GM19043 (cell line): ENCODE results near the gene BHLHE23.
A peak's percentile ranks its signal among the peaks of the same experiment; 100 is the strongest.

Experiments used
- ATAC-seq: cut with Tn5 transposase; IDR thresholded peaks from one replicate; pipeline ENCODE4 v1.9.1; 2021; ENCODE audit warnings: low read depth; ENCODE audit not compliant: unreplicated experiment

Gene BHLHE23

DNA sequence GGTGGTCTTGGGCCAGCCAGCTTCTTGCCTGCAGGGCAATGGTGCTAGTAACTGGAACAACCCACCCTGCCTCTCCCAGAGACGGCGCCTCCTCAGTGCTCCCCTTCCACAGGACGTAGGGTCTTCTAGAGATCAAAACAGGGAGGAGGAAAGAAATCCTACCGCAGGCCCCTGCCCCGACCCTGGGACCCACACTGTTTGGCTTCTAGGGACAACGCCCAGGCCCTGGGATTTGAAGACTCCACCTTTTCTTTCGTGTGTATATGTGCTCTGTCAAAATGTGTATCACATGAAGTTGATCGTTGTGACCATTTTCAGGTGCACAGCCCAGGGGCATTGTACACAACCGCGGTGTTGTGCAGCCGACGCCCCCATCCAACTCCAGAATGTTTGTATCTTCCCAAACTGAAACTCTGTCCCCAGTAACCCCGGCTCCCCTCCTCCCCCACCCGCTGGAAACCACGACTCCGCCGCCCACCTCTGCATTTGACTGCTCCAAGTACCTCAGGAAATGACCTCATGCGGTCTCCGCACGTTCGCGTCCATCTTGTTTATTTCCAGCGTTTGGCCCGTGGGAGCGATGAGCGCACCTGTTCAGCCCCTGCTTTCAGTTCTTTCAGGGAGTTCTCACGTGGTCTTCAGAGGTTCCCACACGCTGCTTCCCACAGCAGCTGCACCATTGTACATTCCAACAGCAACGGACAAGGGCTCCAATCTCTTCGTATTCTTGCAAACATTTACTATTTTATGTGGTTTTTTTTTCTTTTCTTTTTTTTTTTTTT, 3.4 kb upstream of the BHLHE23 start:
- peak; percentile 48 for ATAC-seq

DNA sequence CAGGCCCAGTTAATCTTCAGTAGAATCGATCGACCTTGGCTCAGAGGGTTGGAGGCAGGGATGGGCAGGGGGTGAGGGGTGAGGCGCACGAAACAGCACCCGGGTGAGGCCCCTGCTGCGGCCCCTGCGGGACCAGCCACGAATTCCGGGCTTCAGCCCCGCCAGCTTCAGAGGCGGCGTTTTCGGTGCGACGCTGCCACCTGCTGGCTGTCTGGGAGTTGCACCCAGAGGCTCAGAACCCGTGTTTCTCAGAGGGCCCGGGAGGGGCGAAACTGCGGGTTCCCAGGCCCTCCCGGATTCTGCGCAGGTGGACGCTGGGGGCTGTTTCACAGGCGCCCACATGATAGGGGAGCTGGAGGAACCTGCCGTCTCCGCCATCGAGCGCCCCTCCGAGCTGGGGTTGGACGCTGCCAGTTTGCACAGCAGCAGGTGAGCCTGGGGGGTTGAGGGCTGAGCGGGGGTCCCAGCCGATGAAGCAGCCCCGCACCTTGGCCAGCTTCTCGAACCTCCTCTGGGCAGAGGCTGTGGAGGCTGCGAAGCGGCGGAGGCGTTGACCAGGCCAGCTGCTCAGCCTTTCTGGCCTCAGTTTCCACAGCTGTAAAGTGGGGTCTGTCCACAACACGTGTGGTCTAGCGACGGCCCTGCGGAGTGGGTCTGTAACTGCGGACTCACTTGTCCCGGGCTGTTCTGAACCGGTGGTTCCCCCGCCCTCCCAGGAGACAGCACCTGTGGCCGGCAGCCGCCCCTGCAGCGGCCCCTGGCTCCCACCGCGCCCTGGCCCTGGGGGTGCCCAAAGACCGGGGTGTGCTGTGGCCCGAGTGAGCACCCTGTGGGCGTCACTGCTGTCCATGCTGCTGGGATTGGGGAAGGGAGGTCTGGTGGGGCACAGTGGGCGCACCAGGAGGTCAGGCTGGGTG, 2.5 kb upstream of the BHLHE23 start:
- ATAC-seq, result peak; percentile 31

DNA sequence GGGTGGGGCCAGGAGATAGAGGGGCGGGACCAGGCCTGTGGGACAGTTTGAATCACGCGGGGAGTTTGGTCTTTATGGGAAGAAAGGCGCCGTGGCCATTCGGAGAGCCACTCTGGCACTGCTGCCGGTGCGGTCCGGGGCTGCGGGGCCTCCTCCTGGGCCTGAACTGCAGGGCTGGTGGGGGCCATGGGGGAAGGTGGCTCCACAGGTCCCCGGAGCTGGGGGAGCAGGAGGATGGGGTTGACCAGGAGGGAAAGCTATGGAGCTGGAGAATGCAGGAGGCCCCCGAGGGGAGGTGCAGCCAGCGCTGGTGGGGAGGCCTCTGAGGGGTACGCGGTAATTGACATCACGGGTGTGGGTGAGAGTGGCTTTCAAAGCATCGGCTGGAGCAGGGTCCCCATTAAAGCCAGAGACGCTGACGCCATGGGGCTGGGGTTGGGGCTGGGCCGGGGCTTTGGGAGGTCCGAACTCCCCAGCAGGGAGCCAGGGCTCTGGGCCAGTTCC, 1.8 kb upstream of the BHLHE23 start:
- no peak for ATAC-seq

DNA sequence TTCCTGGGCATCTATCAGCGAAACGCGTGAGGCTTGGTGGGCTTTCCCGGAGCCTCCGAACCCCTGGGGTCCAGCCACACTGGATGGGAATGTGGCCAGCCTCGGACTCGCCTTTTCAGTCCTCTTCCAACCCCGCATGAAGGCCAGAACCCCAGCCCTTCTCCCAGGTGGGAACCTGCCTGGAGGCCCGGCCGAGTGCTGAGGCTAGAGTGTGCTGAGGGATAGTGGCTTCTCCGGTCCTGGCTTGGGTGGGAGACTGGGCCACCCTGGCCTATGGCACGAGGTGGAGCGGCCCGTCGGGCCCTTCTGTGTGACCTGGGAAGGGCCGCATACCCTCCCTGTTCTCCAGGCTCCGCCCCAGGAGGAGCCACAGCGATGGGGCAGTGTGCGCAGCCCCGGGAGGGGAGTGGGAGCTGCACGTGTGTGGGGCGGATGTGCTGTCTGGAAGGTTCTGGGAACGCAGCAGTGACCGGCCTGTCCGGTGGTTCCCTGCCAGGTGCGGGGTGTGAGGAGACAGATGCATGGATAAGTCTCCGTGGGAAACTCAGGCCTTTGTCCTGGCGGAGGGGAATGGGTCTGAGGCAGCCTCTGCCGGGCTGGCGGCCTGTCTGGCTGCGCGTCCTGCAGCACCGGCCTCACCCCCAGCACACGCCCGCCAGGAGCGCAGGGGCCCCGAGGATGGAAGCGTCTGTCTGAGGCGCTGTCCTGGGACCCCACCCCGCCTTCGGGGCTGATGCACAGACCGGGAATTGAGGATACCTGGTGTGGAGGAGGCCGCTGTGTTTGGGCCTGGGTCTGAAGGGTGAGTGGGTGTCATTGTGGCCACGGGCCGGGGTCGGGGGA, 1.1 kb upstream of the BHLHE23 start:
- ATAC-seq, result no peak

DNA sequence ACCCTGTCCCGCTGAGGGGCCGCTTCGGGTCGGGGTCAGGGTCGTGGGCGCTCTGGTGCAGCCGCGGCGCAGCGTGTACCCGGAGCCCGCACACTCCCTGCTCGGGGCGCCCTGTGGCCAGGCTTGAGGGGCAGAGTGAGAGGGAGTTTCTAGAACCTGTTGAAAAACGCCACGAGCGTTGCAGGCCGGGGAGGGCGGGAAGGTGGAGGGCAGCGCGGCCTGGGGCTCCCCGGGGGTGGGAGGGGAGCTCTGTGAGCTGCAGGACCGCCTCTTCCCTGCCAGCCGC, 539 bp upstream of the BHLHE23 start:
- no peak for ATAC-seq

DNA sequence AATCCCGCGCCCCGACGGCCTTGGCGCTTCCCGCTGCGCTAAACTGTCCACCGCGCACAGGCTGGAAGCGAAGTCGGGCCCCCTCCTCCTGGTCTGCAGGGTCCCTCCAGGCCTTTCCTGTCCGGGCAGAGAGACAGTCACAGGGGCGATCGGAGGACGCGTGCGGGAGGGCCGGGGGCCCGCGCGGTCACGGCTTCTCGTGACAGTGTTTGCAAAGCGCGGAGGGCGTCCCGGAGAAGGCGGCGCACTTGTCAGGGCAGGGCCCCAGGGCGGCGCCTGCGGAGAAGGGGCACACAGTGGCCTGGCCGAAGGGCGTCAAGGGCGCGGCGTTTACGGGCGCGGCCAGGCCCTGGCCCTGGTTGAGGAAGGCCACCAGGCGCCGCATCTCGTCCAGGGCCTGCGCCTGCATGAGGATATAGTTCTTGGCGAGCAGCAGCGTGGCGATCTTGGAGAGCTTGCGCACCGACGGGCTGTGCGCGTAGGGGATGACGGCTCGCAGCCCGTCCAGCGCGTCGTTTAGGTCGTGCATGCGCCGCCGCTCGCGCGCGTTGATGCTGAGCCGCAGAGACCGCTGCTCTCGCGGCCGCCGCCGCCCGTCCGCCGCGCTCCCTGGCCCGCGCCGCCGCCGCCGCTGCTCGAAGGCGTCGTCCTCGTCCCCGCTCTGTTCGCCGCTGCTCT, 763 bp downstream of the BHLHE23 start:
- ATAC-seq, result no peak

DNA sequence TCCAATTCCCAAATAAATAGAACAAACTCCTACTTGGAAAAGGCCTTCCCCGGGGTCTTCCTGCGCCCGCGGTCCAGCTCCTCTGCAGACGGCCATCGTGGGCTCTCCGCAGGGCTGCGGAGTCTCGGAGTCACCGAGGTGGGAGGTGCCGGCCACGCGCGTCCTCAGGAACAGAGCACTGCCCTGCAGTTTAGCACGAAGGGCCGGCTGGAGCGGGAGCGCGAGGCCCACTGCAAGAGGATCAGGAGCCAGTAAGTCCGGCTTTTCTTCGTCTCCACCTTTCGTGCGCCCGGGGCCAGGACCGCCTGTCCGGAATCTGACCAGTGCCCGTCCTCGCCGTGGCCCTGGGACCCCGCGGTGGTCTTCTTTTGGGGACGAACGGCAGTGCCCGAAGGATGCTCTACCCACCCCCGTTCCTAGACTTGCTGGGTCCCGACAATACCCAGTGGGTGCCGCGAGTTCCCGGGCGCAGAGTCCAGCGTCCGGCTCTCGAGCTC, 1.4 kb downstream of the BHLHE23 start:
- no peak for ATAC-seq

DNA sequence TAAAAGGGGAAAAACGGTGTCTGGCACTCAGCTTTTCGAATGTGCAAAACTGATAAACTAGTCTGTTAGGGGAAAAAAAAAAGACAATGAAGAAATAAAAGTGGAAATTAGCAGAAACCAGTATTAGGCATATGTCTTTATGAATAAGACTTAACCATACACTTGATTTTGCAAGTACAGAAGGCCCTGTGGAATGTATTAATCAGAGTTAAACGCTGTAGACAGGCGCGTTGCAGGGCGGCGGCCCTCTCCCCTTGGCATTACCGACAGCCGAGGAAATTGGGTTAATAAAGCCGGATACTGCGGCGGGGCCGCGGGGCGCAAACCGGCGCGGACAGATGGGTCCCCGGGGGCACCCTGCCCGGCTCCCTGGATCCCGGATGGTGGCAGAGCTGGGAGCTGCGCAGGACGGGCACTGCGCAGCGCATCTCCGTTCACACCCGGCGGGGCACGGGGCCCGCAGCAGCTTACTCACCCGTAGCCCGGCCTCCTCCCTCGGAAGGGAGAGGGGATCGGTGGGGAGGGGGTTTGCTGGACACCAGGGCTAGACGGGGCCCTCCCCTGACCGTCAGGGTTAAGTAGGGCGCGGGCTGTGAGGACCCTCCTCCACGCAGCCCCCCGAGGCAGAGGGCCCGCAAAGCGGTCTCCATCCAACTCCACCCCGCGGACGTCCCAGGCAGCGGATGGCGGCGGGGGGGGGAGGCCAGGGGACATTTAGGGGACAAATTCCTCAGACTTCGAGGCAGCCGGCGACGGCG, 2.0 kb downstream of the BHLHE23 start:
- no peak for ATAC-seq

DNA sequence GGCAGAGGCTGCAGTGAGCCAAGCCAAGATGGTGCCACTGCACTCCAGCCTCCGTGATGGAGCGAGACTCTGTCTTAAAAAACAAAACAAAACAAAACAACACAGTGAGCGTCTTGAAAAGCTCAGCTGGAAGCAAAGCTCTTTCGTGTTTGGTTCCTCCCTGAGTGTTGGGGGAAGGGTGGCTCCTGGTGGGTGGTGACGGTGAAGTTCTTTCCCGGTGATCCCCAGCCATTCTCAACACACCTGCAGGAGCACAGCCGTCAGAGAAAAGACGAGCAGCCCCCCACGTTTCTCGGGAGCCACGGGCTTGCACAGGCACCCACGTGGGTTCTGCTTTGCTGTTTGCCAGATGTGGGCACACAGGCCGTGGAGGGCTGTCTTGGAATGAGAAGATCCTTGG, 3.2 kb downstream of the BHLHE23 start:
- no peak for ATAC-seq

DNA sequence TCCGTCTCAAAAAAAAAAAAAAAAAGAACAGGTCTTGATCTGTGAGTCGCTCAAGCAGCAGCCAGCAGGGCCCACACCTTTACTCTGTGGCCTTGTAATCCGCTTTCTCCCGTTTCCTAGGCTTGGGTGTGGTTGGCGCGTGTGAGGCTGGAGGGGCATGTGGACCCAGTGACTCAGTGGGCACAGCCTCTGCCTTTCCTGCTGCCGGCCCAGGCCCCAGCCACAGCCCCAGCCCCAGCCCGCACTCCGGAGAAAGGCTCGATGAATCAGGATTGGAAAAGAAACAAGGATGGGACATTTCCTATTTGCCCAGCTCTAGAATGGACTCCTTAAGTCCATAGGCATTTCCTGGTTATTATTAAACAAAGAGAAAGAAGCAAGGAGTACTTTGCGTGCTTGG, 4.3 kb downstream of the BHLHE23 start:
- no peak for ATAC-seq

DNA sequence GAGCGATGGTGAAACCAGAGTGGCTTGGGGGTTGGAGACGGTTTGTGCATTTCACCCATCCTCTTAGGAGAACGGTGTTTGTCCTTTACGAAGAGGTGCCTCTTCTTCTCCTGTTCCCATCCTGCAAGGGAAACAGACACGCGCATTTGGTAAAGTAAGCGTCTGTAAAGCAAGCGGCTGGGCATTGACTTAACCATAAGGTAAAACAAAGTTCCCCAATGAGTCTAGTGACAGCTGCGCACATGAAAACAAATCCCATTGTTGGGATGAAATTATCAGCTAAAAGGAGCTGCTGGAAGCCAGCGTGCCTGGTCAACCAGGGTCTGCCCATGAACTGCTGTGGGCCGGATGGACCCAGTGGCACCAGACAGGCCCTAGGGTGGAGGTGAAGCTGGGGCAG, 5.8 kb downstream of the BHLHE23 start:
- no peak for ATAC-seq

DNA sequence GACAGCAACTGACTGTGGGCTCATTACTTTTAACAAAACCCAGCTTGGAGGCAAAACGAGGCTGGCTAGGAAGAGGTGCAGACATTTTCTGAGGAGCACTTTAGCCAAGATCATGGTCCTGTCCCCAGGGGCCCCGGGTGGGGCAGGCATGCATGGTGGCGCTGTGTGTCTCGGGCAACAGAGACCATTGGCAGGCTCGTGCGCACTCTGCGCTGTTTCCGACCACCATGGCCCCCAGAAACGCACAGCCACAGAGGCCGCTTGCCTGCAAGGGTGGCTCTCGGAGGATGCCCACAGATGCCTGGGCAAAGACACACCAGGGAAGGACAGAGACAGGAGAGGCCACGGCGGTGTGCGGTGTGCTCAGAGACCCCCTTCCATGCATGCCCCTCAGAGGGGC, 6.7 kb downstream of the BHLHE23 start:
- ATAC-seq, result no peak

DNA sequence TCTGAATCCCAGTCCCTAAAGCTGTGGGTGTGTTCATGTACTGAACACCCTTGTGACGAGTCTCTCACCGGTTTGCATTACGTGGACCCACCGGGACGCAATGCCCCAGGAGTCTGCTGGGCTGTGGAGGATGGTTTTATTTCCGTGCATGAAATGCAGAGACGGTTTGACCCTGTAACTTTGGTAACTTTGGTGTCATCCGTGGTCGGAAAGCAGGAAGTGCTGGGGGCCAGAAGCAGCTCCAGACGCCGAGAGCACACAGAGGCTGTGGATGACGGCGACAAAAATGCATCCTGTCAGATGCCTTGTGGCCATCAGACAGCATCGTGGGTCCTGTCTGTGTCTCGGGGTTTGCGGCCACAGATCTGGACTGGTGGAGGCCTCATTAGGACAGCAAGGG, 7.2 kb downstream of the BHLHE23 start:
- ATAC-seq, result no peak

DNA sequence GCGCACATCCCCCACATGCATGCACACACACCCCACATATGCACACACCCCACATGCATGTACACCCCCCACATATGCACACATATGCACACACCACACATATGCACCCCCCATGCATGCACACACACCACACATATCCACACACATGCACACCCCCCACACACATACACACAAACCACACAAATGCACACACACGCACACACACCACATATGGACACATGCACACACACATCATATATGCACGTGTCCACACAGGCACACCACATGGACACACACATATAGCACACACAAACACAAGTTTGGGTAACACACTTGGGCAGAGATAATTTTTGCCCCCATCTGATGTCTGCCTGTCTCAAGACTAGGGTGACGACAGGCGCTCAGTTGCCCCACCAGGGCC, 8.3 kb downstream of the BHLHE23 start:
- ATAC-seq, result no peak

DNA sequence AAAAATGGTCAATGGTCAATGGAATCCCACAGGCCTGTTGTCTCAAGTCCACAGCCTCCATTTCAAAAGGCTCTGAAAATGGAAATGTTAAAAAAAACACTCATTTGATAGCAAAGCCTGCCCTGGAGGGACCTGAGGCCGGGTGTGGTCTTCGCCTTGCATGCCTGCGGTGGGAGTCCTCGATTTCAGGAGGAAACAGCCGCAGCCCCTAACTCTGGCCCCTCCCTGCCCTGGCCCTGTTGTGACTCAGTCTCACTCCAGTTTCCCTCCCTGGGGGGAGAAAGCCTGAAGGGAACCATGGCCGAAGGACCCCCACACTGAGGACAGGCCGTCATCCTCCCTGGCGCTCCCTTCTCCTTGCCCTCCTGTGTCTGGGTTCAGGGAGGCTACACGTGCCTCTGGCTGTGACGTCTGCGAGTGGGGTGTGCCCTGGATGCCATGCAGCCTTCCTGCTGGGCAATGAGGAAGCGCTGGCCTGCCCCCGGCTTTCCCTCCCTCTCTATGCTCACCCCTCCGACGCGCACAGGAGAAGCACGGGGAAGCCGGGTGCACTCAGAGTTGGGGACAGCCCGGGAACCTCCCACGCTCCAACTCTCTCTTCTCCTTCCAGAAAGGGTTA, 9.2 kb downstream of the BHLHE23 start:
- no peak for ATAC-seq

DNA sequence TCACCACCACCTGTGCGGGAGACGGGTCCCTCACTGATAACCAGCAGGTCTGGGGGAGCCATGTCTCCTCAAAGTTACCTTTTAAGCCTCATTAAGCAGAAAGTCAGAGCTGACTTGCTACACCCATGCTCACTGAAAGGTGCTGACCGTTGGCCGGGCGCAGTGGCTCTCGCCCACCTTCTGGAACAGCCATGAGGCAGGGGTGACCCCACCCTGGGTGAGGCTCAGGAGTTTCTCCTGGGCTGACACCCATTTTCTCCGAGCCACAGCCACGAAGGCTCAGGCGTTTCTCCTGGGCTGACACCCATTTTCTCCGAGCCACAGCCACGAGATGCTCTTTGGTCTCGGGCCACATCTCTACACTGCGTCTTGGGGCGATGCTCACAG, 10.2 kb downstream of the BHLHE23 start:
- no peak for ATAC-seq

DNA sequence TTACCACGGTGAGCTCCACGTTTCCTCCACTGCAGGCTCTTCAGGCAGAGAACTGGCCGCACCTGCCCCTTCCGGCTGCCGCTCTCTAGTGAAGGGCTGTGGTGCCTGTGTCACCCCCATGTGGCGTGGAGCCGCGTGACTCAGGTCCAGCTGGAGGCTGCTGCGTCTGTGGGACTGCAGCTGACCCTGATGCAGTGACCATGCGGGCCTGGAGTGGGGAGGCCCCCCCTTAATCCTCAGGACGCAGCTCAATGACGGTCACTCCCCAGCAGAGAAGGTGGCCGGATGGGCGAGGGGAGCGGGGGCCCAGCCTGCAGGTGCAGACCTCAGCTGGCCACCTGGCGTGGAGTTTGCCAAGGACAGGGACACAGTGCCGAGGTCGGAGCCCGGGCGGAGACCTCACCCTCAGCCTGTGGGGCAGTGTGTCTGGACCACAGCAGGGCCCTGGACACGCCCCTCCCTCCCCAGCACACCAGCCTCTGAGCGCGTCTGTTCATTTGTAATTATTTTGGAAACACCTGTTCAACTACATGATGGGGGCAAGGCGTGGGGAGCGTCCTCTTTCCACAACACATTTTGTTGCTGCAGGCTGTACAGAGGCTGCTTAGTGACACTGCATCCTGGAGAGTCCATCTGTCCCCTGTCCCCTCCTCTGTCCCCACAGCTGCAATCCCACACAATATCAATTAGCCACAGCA, 10.7 kb downstream of the BHLHE23 start:
- no peak for ATAC-seq

DNA sequence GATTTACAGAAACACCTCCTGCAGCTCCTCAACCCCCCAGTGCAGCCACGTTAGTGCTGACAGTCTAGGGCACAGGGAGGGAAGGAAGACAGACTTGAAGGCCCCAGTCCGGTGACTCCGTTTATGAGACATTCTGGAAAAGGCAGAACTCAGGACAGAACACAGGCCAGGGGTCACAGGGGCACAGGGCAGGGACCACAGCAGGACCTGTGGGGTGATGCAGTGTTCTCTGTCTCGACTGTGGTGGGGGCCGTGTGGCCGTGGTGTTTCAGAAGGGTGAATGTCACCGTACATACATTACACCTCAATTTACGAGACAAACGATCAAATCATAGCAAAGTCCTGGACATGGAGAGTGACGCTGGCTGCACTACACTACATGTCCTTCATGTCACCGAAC, 11.3 kb downstream of the BHLHE23 start:
- ATAC-seq, result no peak

DNA sequence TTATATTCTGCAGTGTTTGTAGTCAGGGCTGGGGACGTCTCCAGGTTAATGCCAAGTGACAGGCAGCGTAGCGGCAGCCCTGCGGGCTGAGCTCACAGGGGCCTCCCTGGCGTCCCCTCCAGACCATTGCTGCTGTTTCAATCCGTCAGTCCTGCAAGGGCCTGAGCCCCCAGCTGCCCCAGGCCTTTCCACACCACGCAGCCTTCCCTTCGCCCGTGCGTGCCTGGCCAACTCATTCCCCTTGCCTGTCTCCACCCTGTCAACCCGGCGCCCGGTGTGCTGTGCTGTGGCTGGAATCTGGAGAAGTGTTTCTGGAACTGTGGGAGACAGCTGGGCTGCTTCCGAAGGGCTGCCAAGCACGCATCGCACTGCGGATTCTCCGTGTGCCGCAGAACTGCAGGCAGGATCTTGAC, 11.9 kb downstream of the BHLHE23 start:
- no peak for ATAC-seq
